ENCODE data around the gene PPBP. TPM values are rescaled to one million over a fixed set of nuclear protein-coding genes. Genes with fewer than 3 reads are reported as not detected.
A peak's percentile ranks its signal among the peaks of the same experiment; 100 is the strongest.

The PPBP gene
- total and polyA plus RNA-seq, 9 of the 15 experiments (the other 6 are each of a cell fraction or from before 2014, with no cell fraction given): 0.17 to 0.55 (median 0.29) TPM; not detected in 4

DNA sequence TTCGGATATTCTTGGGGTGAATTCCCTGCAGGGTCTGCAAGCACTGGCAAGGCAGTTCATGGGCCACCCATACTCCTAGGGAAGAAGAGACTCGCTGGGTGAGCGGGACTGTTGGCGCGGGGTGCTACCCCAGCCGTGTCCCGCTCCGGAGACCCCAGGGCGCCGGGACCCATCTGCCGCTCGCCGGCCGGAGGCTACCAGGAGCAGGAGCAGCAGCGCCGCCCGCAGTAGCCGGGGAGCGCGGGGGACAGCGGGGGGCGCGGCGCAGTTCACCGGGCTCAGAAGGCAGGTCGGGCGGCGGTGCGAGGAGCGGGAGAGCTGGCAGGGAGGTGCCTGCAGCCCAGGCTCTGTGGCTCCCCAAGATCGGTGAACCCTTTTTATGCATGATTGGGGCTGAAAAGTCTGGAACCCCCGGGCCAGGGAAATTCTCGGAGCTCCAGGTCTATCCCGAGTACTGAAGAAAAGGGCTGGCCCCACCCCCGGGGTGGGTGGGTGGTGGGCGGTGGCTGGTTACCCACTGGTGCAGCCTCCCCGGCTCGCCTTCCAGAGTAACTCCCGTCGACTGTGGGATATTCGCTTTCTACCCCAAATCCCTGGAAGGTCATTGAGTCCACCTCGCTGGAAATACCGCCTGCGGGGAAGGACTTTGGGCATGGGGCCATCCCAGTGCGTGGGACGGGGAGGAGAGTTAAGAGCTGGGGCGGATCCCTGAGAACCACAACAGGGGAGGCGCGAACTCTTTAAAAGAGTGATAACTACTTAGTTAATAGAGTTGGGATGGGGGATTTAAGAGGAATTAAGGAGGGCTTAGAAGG is 43.7 kb downstream of the PPBP start:
- CTCF ChIA-PET (ENCODE audit: low intra/inter-chr PET ratio): no interaction called here
- Histone ChIP-seq H3K4me2 (ENCODE audit: insufficient read depth, low read length) (peak overlapping the region; percentile 34; the same call in 1 of the 2 replicates), H3K36me3 (ENCODE audit: control insufficient read depth, insufficient read depth, low read length) (no peaks in the 10 kb centered on the region), H4K20me1 (replicated peaks; ENCODE audit: control insufficient read depth, insufficient read depth, low read length) (no peaks in the 10 kb centered on the region), H3K9me3 (replicated peaks; ENCODE audit: control insufficient read depth, insufficient read depth, low read depth, low read length) (no peaks in the 10 kb centered on the region), H3K9ac (ENCODE audit: insufficient read depth in 1 of 2, low read depth in 2 of 2, low read length in 2 of 2) (no peak overlapping the region; a peak in 1 of 4 replicates), H2AFZ (ENCODE audit: low read depth, low read length) (no peak overlapping the region; the same call in 1 of the 2 replicates), H3K9me1 (ENCODE audit: control insufficient read depth, insufficient read depth, low read length) (no peaks in the 10 kb centered on the region), H3K4me1 (replicated peaks in 1 of 2; ENCODE audit: control insufficient read depth in 2 of 2, insufficient read depth in 2 of 2, low read length in 2 of 2) (peaks cover 0 to 7% of the 10 kb centered on the region in 2 experiments; a peak in 3 of 5 replicates), H3K4me3 (peak overlapping the region; percentile 7; the same call in 1 of the 2 replicates), H3K27me3 (ENCODE audit: control insufficient read depth in 2 of 2, insufficient read depth in 2 of 2, low read length in 2 of 2) (no peaks in the 10 kb centered on the region), H3K27ac (ENCODE audit: extremely low read depth, low read depth, low read length) (no peak overlapping the region), H3K79me2 (ENCODE audit: control insufficient read depth, insufficient read depth, low read length) (no peaks in the 10 kb centered on the region)
- DNase-seq (ENCODE audit: extremely low read depth in 1 of 4, low spot score in 3 of 4) (peak in 2 of 4 experiments; percentile 30 to 37), FAIRE-seq (no peak), ATAC-seq (peak; percentile 79)
- BruUV-seq (replicated peaks): no TSS peak
- WGBS (ENCODE audit: insufficient coverage, low coverage, missing lambda C conversion rate): 41% methylated on average over 28 of the region's 49 CpGs
- POLR2A ChIA-PET: no interaction called here
- TF ChIP-seq POLR2G (IDR thresholded peaks at IDR 0.05; ENCODE audit: low read depth, low read length) (no peak), RCOR1 (IDR thresholded peaks at IDR 0.05; ENCODE audit: borderline replicate concordance in 1 of 2, low read depth in 2 of 2, low read length in 2 of 2) (0 out of 4 replicates have a peak, but pooled peaks of 1 of the 2 experiments have one; percentile 14), EGR1 (conservative IDR thresholded peaks at IDR 0.05) (peak; percentile 43; the same call in 1 of the 2 replicates)
- TF ChIP-seq, protein P1, sequence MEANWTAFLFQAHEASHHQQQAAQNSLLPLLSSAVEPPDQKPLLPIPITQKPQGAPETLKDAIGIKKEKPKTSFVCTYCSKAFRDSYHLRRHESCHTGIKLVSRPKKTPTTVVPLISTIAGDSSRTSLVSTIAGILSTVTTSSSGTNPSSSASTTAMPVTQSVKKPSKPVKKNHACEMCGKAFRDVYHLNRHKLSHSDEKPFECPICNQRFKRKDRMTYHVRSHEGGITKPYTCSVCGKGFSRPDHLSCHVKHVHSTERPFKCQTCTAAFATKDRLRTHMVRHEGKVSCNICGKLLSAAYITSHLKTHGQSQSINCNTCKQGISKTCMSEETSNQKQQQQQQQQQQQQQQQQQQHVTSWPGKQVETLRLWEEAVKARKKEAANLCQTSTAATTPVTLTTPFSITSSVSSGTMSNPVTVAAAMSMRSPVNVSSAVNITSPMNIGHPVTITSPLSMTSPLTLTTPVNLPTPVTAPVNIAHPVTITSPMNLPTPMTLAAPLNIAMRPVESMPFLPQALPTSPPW (CRISPR knock-in tag; IDR thresholded peaks at IDR 0.05): 0 out of 2 replicates have a peak, but pooled peaks have one; percentile 15
- in situ Hi-C loops (cut with MboI): no loop called here
- intact Hi-C loops (cut with micrococcal nuclease): no loop called here

All from K562 (cell line).